NCI-H774 (cell line): ENCODE measurements around the gene FAM186B.

Source experiments
- DNase-seq: peaks from one replicate; lab custom pipeline; 2025; lab: John Stamatoyannopoulos, UW

The FAM186B gene

DNA sequence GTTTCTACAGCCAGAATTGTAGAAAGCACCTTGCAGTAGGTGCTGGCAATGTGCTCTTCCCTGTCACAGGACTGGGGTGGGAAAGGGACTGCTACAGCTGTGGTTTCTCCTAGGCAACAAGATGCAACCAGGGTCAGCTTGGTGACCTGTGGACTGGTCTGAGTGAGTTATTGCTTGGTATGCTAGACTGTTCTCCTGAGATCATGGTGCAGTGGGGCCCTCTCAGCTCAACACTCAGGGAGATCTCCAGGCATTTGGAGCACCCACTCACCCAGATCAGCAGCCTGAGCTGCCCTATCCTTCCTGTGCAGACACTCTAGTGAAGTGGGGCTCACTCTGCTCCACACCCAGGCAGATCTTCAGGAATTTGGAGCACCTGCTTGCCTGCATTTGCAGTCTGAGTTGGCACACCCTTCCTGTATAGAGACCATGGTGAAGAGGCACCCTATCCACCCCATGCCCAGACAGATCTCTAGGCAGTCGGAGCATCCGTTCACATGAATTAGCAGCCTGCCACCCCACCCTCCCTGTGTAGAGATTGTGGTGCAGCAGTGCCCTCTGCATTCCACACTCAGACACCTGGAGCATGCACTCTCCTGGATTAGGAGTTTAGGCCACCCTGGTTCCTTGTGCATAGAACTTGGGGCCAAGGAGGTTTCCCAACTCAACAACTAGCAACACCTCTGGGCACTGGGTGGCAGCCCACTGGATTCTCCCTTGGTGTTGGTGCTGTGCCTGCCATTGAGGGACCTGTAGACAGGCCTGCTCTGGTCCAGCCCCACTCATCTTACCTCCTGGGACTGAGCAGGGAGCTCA is 3.8 kb upstream of the FAM186B start:
- no peak for DNase-seq

DNA sequence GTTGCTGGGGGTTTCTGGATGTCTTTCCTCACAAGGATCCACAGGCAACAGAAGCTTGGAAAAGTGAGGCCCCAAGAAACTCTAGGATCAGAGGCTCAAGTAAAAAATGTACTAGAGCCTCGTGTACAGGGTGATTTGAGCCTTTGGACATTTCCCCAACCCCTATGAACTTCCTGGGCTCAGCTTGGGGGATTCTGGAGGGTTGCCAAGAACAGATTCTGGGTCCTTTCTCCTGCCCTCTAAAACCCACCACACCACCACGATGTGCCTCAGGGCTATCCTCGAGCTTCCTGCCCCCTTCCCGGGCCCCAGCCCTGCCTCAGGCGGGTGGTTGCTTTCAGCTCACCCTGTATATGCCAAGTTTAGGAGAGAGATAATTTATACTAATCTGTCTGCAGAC is 583 bp downstream of the FAM186B start:
- no peak for DNase-seq

DNA sequence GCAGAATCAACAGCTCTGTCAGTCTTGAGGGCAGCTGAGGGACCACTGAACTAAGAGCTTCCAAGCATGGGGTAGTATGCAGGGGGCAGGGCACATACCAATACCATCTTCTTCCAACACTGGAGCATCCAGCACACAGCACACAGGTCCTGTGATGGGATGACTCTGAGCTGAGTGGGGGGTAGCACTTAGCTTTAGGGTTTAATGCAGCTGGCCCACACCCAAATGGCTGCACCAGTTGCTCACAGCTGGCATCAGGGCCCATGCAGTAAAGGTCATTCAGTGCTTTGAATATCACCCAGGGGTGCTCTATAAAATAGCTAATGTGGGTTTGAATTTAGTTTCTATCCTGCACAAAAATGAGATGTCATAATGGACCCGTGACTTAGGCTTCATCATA is 1.7 kb downstream of the FAM186B start:
- no peak for DNase-seq

DNA sequence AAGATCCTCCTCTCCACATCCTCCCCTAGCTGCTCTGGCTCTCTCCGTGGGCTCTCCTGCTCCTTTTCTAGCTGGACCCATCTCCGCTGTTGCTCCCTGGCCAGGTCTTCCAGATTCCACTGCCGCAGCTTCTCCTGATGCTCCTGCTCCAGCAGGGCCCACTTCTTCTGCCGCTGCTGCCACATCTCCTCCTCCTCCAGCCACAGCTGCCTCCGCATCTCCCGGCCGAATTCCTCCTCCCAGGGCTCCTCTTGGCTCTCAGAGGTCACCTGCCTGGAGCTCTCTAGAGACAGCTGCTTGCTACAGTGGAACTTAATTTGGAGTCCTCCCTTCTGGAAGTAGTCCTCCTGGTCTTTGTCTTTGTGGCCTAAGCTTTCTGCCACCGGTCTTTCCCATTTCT is 5.5 kb downstream of the FAM186B start:
- no peak for DNase-seq

DNA sequence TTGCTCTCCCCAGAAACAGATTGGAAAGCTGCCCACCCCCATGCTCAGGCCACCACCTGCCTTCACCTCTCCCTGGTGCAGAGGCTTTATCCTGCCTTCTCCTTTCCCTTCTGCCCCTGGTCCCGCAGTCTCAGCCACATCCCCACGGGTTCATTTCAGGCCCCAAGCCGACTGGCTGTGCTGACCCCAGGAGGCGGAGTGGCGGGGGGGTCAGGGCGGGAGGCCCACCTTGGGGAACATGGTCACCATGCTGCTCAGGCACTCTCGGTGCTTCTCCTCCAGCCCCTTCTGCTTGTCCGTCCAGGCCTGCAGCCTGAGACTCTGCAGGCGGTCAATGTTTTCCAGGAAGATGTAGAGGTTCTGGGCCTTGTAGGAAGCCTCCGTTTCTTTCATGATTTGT is 6.9 kb downstream of the FAM186B start:
- DNase-seq = no peak

DNA sequence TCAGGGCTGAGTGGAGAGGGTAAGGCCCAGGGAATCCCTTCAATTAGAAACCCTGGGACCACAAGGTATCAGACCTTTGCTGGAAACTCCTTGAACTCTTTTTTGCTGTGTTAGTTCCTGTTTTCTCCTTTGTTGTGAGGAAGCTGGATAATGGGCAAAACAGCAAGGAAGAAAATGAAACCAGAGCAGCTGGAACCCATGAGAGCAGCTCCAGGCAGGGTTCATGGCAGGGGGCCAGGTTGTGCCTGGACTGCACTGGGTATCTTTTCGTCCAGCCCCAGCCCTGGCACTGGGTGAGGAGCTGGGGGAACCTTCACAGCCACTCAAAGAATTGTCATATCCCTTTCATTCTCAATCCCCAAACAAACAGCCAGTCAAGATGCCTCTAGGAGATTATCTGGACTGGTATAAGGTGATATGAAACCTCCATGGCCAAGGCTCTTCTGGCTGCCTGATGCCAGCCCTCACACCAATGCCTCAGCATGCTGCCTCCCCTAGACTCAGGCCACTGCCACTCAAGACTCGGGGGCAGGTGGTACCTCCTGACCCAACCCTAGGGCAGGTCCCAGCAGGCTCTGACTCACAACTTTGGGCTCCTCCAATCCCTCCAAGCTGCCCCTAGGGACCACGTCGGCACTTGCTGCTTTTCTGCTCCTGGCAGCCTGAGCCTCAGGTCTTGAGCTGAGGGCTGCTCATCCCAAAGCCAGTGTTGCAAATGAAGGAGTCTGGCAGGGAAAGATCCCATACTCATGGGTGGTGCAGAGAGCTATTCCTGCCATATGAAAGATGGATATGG is 16.5 kb downstream of the FAM186B start:
- no peak for DNase-seq

DNA sequence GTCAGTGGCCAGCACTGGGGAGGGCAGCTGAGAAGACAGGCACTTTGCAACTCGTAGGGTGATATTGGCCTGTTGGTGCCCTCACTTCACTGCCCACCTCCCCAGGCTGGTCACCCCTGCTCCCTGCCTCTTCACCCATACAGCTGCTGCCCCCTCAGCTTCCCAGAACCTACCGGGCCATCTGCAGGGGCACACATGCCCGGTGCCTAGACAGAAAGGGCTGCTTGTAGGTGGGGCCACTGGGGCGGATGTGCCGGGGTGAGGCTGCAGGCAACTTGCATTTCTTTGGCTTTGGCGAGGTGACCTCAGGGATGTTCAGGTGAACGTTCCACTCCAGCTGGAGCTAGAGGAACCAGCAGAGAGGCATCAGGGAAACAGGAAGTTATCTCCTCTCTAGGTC is 17.2 kb downstream of the FAM186B start:
- no peak for DNase-seq

DNA sequence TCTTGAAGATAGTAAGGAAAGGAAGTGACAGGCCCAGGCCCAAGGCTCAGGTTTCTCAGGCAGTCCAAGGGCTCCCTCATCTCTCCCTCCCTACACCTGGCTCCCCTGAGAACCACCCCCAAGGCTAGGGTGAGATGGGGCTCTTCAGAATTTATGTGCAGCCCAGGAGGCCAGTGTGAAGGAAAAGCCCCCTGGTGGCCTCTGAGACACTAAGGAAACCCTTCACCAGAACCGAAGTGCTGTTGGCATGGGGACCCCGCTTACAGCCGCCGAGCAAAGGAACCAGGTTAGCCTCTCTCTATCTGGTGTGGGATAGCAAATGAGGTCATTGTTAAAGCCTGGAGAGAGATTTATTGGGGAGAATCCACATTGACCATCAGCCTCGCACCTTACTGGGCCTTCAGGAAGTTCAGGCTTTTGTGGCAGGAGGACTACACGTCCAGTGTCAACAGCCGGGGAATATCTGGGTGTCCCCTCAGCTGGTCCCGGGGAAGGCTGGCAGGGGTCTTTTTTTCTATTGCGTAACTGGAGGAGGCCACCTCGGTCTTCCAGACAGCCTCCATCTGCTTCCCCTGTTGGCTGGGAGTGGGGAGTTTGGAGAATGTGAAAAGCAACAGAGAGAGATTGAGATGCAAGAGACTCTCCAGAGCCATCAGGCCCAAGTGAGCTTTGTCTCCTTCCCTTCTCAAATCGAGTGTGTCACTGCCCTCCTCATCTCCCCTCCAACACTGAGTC is 18.1 kb downstream of the FAM186B start:
- DNase-seq = no peak

DNA sequence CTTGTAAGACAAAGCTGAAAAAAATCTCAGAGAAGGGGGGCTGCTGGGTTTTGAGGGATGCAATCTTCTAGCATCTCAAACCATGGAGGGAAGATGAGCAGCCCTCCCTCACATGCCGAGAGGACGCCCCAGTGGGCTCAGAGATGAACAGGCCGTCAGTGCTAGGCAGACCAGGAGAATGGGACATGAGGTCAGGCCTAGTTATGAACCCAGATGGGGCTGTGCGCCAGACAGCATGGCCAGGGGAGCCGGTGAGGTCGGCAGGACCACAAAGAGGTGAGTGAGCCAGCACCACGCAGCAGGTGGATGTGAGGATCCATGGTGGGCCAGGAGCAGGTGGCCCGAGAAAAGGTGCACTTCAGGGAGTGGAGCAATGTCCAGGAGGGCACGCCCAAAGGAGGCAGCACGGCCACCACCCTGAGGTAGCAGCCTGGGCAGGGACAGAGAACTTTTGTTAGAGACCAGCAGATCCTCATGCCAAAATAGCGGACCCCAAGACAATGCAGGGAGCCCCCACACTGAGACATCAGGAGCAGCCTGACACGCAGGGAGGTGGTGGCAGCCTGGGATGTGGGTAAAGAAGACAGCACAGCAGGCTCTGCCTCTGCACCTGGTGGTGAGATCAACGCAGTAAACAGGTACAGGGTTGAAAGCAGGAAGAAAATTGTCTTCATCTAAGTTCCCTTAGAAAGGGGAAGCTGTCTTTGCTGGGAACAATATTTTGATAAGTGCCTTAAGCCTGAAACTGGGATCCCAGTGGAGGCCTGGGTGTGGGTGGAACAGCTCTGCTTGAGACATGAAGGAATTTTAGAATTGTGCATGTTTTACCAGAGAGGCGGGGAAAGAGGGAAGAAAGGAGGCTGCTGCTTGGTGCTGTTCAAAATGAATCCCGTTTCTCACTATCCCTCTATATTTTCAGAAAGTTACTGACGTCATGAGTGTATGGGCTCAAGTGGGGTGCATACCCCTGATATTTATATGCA is 19.7 kb downstream of the FAM186B start:
- no peak for DNase-seq

DNA sequence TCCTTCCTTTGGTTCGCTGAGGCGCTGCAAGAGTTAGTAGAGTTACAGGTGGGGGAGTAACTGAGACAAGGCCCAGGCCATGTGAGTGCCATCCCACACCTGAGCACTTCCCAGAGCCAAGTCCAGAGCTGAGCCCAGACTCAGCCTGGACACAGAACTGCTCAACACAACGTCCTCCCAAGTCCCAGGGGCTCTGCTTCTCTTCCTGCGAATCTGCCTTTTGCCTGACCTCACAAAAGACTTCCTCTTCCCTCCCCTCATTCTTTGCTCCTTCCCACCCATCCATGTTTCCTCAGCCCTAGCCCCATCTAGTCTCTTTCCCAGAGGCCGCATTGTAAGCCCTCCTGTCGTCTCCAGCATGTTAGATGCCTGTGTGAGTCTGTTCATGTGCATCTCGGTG is 20.8 kb downstream of the FAM186B start:
- DNase-seq = no peak

DNA sequence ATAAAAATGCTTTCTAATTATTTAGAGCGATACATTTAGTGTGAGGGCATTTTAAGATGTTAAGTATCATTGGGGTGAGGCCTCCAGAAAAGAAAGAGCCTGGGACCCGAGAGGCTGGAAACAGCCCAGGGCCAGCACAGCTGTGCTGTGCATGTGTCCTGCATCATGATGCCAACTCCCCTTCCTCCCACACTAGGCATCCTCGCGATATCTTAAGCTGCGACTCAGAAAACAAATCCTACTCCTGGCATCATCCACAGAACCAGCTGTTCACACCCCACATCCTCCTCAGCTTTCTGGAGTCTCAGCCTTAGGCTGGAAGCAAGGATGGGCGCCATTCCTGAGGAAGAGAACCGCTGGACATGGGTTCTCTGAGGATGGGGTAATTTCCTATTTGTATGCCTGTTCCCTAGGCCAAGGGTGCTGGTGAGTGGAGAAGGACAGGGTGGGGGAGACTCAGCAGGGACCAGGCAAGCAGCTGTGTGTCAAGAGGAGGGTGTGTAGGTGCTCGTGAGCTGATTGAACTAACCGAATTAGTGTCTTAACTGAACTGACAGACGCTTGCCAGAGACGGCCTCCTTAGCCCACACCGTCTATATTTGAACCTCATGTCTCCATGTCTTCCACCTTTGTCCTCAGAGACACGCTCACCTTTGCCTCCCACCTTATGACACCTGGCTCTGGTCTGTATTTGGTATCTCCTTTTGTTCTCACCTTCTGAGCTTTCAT is 21.9 kb downstream of the FAM186B start:
- DNase-seq = no peak

DNA sequence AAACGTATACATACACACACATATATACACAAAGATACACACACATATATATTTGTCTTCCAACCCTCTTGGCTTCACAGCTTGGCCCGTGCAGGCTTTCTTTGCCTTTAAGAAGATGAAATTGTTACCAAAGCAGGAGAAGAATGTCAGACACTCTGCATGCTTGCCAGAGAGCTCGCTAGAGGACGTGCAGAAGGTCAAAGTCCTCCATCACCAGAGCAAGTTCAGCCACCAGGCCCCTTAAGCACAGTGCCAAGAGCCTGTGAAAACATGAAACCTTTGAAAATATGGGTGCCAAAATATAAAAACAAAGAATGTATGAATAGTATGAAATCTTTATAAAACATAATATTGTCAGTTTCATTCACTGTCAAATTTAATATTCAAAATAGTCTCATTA is 22.6 kb downstream of the FAM186B start:
- DNase-seq = no peak

DNA sequence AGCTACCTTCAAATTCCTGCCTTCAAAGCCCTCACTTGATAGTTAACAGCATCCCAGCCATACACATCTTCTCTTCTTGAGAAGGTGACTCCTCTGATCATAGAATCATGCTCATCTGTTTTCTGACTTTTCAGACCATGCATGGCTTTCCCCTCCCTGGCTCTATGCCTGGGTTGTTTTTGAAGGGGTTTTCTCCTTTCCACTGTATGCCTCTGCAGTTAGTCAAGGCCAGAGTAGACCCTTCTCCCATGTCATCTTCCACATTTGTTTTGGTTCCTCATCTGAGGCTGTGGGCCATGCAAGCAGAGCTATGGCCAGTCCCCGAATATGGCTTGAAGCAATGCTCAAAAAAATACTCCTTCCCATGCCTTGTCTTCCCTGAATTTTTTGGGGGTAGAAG is 23.2 kb downstream of the FAM186B start:
- no peak for DNase-seq

DNA sequence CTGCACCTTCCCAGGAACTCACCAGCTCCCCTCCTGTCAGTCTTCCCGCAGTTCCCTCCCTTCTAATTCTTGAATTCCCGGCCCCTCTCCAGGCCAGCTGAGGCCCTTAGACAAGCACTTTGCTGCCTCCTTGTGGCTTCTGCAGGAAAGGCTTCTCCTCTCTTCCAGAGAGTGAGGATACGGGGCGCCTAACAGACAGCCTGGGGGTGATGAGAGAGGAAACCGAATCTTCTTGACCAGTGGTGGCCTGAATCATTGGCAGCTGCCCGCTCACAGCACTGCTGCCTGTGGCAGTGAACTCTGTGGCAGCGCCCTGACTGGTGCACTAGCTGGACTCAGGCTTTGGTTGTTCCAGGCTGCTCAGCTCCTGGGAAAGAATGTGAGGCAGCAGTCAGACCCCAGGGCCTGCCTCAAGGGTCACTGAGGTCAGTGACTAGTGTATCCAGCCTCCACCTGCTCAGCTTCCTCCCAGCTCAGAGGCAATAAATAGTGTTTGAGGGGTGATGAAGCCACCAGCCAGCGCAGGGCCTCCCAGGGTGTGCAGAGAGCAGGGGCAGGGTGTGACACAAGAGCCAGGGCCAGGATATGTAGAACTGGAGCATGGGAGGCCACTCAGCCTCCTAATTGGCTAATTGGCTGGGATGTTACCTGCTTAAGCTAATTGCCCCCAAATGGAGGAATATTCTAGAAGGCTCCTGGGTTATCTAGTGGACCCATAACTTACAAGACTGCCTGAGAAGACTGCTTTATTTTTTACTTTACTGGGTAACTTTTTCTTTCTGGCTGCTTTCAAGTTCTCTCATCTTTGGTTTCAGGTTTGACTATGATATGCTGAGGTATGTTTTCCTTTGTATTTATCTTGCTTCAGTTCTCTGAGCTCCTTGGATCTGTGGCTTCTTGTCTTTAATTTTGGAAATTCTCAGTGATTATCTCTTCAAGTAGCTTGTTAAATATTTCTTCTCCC is 24.6 kb downstream of the FAM186B start:
- DNase-seq = peak; percentile 51

DNA sequence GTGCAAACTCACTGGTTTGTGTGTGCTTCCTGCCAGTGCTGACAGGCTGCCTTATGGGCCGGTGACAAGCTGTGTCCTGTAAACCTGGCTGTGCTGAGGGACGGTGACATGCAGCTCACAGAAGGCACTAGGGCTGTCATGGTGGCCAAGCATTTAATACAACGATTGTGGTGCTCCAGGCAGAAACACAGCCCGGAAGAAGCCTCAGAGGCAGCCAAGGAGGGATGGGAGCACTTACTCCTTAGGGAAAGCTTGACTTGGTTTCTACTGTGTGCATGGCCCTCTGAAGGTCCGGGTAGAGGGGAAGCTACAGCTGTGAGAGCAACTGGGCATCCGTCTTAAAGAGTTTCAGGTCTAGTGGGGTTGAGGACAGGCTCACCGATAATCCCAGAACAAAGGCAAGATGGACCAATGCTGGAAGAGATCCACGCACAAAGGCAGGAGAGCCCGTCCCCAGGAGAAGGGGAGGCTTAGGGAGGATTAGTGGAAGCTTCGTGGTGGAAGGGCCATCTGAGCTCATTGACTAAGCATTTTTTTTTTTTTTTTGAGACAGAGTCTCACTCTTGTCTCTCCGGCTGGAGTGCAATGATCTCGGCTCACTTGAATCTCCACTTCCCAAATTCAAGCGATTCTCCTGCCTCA is 26.8 kb downstream of the FAM186B start:
- no peak for DNase-seq

DNA sequence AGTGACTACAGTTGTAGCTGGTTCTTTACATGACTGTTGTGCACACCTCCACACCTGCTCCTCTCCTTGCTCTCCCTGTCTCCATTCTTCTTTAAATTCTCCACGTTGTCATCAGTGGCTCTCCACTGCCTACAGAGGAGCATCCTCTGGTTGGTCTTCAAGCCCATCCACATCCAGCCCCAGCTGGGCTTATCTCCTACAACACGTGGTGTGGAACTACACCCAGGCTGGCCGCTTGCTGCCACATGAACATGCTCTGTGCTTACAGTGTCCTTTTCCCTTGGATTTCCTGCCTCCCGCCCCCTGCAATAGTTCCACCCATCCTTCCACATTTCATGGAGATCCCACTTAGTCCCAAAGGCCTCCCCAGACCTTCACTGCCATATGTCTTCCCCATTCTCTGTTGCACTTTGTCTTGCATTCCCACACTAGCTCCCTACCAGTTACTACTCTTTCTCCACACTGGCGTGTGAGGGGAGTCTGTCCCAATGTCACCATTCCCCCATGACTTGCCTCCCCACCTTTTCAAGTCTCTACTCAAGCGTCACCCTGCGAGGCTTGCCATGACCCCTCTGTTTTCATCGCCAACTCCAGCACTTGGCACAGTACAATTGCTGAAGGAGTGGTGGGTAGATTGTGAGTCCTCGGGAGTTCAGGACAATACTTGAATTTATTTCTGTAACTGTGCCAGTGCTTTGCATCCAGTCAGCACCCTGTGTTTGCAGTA is 27.7 kb downstream of the FAM186B start:
- no peak for DNase-seq

DNA sequence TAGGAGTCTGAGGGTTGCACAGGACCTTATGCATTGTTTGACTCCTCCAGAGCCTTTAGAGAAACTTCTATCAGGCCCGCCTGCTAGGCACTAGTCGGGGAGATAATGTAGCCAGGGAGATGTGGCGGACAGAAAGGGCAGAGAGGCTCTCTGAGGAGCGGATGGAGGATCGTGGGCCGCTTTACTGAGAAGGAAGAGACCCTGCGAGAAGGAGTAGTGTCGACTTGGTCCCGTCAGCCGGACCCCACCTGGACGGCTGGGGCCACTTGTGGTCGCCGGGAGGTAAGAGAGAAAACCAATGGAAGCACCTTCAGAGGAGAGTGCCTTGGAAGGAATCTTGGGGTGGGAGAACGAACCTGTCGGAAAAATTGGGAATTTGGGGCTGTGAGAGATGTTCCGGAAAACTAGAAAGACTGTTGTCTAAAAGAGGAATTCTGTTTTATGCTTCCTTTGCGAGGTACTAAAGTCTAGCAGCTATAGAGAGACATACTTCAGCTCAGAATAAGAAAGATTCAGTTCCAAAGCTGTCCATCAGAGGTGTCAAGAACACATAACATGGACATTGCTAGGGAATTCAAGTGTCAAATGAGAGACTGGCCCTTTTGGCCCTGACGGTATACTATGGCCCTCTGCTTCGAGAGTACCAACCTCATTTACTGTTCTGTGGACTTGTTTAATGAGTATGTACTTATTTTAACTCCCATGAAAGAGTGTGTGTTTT is 36.8 kb downstream of the FAM186B start:
- no peak for DNase-seq
